DND-41 (cell line): ENCODE results near the gene C1orf21.

ENCODE experiments used
- ATAC-seq: fragments of 200-7000 bp; cut with Tn5 transposase; 3 replicates; pipeline ENCODE4 v1.9.1; 2021; ENCODE audit warnings: low read depth; ENCODE audit not compliant: insufficient read depth
- DNase-seq: peaks from one replicate; pipeline ENCODE4 v3.0.0-alpha.2; 2020
- H2AFZ ChIP-seq: 2 replicates; pipeline ENCODE4 v1.6.0; 2012; ENCODE audit warnings: low read depth, low read length
- H3K27ac ChIP-seq: 2 replicates; pipeline ENCODE4 v1.5.1; 2012; ENCODE audit warnings: low read length, inconsistent platforms
- H3K27me3 ChIP-seq: fragments of 200-600 bp; sonication (generic); 2 replicates; pipeline ENCODE4 v1.6.0; 2012; ENCODE audit warnings: low read length, mild to moderate bottlenecking, inconsistent platforms; ENCODE audit not compliant: insufficient read depth, poor library complexity
- H3K36me3 ChIP-seq: 2 replicates; pipeline ENCODE4 v1.5.1; 2012; ENCODE audit warnings: low read length, inconsistent platforms; ENCODE audit not compliant: insufficient read depth
- H3K4me1 ChIP-seq: 2 replicates; pipeline ENCODE4 v1.5.1; 2012; ENCODE audit warnings: mild to moderate bottlenecking, low read length; ENCODE audit not compliant: insufficient read depth
- H3K4me2 ChIP-seq: 2 replicates; pipeline ENCODE4 v1.6.0; 2012; ENCODE audit warnings: mild to moderate bottlenecking, moderate library complexity, low read length, inconsistent platforms; ENCODE audit not compliant: insufficient read depth
- H3K4me3 ChIP-seq, 2 experiments: fragments of 200-600 bp in 1 of 2; shearing (Covaris generic) in 1 of 2; 2 replicates each; pipeline ENCODE4 v1.5.1; 2012 to 2016; ENCODE audit warnings: inconsistent platforms in 2 of 2, low read length in 2 of 2, mild to moderate bottlenecking in 2 of 2, low read depth in 1 of 2, moderate library complexity in 1 of 2
- H3K79me2 ChIP-seq: 2 replicates; pipeline ENCODE4 v1.6.0; 2012; ENCODE audit warnings: low read length, inconsistent platforms; ENCODE audit not compliant: insufficient read depth
- H3K9ac ChIP-seq: 2 replicates; pipeline ENCODE4 v1.6.0; 2012; ENCODE audit warnings: low read depth, mild to moderate bottlenecking, inconsistent platforms, low read length, moderate library complexity
- H3K9me3 ChIP-seq: 2 replicates; pipeline ENCODE4 v1.5.1; 2012; ENCODE audit warnings: low read length, moderate library complexity, mild to moderate bottlenecking, inconsistent platforms; ENCODE audit not compliant: insufficient read depth, severe bottlenecking
- H4K20me1 ChIP-seq: 2 replicates; pipeline ENCODE4 v1.6.0; 2012; ENCODE audit warnings: low read length; ENCODE audit not compliant: insufficient read depth
- EZH2 ChIP-seq: IDR thresholded peaks from 3 replicates; pipeline ENCODE4 v1.6.1; 2012; ENCODE audit warnings: borderline replicate concordance, low read depth, mild to moderate bottlenecking, moderate library complexity, low read length, inconsistent platforms; ENCODE audit not compliant: severe bottlenecking
- TF ChIP-seq, protein P1 (sequence below): IDR thresholded peaks from 2 replicates; pipeline ENCODE4 v1.5.1; 2012; ENCODE audit warnings: borderline replicate concordance, low read length, moderate library complexity, mild to moderate bottlenecking; ENCODE audit not compliant: poor library complexity, severe bottlenecking; ENCODE audit errors: extremely low read depth

Gene C1orf21

DNA sequence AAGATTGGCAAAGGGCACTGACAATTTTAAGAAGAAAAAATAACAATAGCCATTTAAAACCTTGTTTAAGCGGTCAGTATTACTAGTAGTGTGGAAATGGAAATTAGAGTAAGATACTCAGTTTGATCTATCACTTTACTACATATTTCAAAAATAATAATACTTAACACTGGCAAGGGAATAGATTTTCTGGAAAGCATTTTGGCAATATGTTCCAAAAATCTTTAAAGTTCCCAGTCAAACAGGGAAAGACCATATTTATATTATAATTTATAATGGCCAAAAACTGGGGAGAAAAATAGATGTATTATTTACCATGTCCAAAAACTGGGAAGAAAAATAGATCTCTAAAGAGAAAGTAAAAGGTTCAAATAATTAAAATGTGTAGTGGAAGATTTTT lies 28.6 kb upstream of the C1orf21 start:
- Histone ChIP-seq H3K4me1 (no peaks in the 10 kb centered on the region), H3K27ac (no peak overlapping the region), H3K27me3 (no peaks in the 10 kb centered on the region), H4K20me1 (no peaks in the 10 kb centered on the region), H3K4me3 (no peak overlapping the region), H2AFZ (no peak overlapping the region), H3K36me3 (no peaks in the 10 kb centered on the region), H3K9me3 (no peaks in the 10 kb centered on the region), H3K79me2 (no peaks in the 10 kb centered on the region), H3K4me2 (no peak overlapping the region), H3K9ac (no peak overlapping the region)
- TF ChIP-seq EZH2: no peak
- TF ChIP-seq, protein P1, sequence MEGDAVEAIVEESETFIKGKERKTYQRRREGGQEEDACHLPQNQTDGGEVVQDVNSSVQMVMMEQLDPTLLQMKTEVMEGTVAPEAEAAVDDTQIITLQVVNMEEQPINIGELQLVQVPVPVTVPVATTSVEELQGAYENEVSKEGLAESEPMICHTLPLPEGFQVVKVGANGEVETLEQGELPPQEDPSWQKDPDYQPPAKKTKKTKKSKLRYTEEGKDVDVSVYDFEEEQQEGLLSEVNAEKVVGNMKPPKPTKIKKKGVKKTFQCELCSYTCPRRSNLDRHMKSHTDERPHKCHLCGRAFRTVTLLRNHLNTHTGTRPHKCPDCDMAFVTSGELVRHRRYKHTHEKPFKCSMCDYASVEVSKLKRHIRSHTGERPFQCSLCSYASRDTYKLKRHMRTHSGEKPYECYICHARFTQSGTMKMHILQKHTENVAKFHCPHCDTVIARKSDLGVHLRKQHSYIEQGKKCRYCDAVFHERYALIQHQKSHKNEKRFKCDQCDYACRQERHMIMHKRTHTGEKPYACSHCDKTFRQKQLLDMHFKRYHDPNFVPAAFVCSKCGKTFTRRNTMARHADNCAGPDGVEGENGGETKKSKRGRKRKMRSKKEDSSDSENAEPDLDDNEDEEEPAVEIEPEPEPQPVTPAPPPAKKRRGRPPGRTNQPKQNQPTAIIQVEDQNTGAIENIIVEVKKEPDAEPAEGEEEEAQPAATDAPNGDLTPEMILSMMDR: no peak
- ATAC-seq (no peak), DNase-seq (no peak)

DNA sequence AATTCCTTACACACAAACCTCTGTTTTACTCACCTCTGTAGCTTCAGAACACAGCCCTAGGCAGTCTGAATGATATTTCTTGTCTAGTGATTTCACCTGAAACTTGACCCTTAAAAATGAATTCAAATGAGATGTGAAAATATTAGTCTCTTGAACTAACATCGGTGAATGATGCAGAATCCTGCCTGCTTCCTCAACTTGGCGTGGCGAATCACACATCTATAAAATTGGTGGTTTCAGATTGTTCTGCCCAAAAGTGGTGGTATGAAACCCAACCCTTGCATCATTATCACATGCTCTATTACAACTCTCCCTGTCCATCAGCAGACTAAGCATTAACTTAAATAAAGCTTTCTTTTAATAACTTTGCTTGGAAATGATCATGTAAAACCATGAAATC lies 26.9 kb upstream of the C1orf21 start:
- Histone ChIP-seq H3K4me1 (no peaks in the 10 kb centered on the region), H3K79me2 (no peaks in the 10 kb centered on the region), H3K27ac (no peak overlapping the region)

DNA sequence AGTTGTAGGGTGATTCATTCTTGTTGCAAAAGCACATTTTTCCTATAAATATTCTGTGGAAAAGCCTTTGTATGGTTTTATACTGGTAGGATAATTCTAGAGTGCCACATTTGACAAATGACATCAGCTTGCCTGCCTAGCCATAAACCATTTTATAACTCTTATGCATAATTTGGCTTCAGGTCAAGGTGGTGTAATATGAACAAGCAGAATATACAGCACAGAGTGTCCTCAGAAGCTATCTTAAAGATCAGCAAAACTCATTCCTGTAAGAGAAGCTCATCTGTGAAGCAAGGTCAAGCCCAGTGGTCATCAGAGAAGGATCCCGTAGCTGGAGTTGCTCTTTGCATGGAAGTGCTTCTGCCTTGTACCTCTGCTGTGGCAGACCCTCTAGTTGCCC lies 24.0 kb upstream of the C1orf21 start:
- Histone ChIP-seq H3K36me3 (no peaks in the 10 kb centered on the region), H3K9me3 (no peaks in the 10 kb centered on the region), H3K9ac (no peak overlapping the region), H3K27me3 (peaks cover 1% of the 10 kb centered on the region), H3K27ac (no peak overlapping the region), H4K20me1 (no peaks in the 10 kb centered on the region), H3K4me2 (no peak overlapping the region), H2AFZ (no peak overlapping the region), H3K79me2 (no peaks in the 10 kb centered on the region), H3K4me3 (no peak overlapping the region), H3K4me1 (no peaks in the 10 kb centered on the region)
- ATAC-seq: no peak
- TF ChIP-seq, protein P1: no peak
- TF ChIP-seq EZH2: no peak
- DNase-seq: no peak

More for the DNA sequence above, 26.9 kb upstream of the C1orf21 start:
- ATAC-seq (no peak), DNase-seq (no peak)
- no peak overlapping the region for H2AFZ ChIP-seq
- no peak overlapping the region for H3K4me2 ChIP-seq
- H3K36me3 ChIP-seq: no peaks in the 10 kb centered on the region
- H3K4me3 ChIP-seq: no peak overlapping the region
- H3K9me3 ChIP-seq: no peaks in the 10 kb centered on the region
- no peak for TF ChIP-seq EZH2
- TF ChIP-seq, protein P1: no peak
- no peaks in the 10 kb centered on the region for H4K20me1 ChIP-seq
- no peaks in the 10 kb centered on the region for H3K27me3 ChIP-seq
- H3K9ac ChIP-seq: no peak overlapping the region

DNA sequence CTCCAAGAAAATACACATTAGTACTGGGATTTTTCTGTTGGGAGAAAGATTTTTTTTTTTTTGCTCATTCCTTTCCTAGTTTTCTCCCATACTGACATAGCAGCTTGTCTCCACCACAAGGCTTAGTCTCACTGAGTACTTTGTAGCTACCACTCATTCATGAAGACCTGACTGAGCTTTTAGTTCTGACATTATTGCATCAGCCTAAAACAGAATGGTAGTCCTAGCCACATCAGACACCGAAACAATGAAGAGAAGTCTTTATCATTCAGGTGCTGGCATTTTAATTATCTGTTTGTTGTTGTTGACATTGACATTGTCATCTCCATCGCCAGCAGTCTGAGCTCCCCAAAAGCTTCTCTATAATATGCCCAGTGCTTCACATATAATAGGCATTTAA lies 21.1 kb upstream of the C1orf21 start:
- no peaks in the 10 kb centered on the region for H4K20me1 ChIP-seq
- H3K4me3 ChIP-seq: no peak overlapping the region
- no peak for ATAC-seq
- H3K27ac ChIP-seq: no peak overlapping the region
- TF ChIP-seq, protein P1: no peak
- no peak for TF ChIP-seq EZH2
- no peak overlapping the region for H3K9ac ChIP-seq
- H3K27me3 ChIP-seq: peaks cover 6% of the 10 kb centered on the region
- no peak for DNase-seq
- no peaks in the 10 kb centered on the region for H3K79me2 ChIP-seq
- H3K9me3 ChIP-seq: no peaks in the 10 kb centered on the region
- H3K4me2 ChIP-seq: no peak overlapping the region
- no peaks in the 10 kb centered on the region for H3K36me3 ChIP-seq
- H2AFZ ChIP-seq: no peak overlapping the region
- no peaks in the 10 kb centered on the region for H3K4me1 ChIP-seq
